Right forelimb (tissue), 1 donor: Measurements from ENCODE around the gene PRRC1.

Source experiments
- DNase-seq: peaks from one replicate; pipeline ENCODE4 v3.0.0-alpha.2; 2018

The PRRC1 gene

DNA sequence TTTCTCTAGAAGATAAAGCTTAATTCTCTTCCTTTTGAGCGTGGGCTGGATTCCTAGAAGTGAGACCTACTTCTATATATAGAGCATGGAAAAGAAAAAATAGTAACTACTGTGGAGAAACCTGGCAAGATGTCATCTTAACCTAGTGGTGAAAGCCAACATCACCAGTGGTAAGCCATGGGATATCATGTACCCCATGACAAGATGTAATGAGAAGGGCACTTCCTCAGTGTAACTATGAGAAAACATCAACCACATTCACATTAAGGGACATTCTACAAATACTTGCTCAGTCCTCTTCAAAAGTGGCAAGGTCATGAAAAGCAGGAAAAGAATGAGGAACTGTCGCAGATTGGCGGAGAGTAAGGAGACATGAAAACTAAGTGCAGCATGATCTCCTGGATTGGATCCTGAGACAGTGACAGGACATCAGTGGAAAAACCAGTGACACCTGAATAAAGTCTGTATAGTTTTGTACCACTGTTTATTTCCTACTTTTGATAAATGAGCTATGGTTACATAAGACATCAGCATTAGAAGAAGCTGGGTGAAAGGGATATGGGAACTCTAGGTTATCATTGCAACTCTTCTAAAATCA, 65.4 kb downstream of the PRRC1 start:
- no peak for DNase-seq

DNA sequence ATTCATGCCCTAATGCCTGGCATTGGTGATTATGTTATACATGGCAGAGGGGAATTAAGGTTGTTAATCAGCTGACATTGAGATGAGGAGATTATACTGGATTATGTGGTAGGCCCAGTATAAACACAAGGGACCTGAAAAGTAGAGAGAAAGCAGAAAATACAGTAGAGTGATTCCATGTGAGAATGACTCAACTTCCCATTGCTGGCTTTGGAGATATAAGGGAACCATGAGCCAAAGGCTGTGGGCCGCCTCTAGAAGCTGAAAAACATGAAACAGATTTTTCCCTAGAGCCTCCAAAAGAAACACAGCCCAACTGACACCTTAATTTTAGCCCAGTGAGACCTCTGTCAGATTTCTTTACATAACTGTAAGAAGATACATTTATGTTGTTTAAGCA, 66.4 kb downstream of the PRRC1 start:
- no peak for DNase-seq

DNA sequence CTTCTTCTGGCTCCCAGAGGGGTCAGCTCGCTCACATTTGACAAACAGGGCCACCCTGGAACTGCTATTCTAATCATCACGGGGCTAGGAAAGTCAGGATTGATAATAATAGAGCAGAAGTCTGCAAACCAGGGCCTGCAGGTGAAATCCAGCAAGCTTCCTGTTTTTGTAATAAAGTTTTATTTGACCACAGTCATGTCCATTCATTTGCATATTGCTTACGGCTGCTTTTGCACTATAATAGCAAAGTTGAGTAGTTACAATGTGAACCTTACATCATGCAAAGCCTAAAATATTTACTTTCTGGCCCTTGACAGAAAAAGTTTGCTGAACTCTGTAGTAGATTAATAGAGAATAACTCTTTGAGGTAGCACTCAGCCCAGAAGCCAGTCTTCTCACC, 68.2 kb downstream of the PRRC1 start:
- DNase-seq, result no peak

DNA sequence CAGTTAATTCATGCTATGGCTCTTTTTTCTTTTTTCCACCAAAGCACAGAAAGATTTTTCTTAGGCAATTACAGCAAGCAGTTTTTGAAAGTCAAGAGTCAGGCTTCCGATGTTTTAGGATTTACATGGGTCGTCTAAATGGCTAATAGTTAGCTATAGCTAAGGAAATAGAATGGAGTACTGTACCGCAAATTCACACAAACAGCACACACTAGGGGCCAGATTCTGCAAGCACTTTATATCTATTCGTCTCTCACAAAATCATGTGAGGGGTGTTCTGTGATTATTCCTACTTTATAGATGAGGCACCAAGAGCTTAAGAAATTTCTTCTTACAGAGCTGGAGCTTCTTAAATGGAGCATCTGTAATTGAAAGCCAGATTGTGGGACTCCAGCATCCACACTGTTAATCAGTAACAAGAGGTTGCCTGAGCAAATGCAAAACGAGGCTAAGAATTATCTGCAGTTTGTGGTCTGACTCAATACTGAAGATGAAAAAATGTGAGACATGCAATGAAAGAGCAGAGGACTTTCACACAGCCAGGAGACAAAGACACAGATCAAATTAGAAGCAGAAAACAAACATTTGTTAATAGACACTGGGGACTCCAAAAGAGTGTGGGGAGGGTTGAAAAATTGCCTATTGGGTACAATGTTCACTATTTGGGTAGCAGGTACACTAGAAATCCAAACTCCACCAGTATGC, 68.8 kb downstream of the PRRC1 start:
- no peak for DNase-seq

DNA sequence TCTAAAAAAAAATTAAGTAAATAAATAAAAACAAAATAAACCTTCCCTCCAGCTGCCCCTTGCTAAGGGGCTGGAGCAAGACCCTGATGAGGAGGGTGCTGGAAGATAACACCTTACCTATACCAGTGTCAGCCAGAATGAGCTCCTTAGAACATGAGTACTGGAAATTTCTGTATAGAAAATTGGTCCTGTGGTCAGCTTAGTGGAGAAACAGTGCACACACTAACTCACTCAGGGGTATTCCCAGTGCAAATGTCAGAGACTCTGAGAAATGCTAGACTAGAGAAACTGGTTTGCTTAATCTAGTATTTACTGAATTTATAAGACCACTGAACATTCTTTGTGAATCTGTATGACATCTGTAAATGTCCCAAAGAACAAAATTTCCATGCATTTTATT, 69.4 kb downstream of the PRRC1 start:
- no peak for DNase-seq

DNA sequence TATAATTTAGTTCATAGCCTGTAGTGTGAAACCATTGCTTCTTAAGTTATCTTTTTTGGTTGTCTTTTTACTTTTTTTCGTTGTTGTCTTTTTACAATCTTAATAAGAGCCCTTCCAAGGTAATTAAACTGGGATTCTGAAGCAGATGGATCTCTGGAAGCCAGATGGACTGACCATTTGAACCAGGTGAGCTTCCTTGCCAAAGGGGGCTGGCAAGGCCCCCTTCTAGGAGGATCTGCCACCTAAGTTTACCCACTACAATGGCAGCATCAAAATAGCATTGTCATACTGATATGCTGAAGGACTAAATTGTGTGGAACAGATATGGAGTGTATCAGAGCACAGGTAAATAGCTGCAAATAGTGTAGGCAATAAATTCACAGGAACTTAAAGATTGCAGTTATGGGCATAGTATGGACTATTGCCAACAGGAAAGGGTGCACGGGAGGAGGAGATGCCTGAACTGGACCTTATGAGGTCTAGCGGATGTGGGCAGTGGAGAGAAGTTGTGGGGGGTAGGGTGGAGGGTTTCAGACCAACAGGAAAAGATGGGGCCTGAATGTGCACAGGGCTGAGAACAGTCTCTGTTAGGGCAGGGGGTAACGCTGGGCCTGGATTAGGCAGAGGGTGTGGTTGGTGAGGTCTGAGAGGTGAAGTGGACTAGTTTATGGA, 69.9 kb downstream of the PRRC1 start:
- DNase-seq, result no peak

DNA sequence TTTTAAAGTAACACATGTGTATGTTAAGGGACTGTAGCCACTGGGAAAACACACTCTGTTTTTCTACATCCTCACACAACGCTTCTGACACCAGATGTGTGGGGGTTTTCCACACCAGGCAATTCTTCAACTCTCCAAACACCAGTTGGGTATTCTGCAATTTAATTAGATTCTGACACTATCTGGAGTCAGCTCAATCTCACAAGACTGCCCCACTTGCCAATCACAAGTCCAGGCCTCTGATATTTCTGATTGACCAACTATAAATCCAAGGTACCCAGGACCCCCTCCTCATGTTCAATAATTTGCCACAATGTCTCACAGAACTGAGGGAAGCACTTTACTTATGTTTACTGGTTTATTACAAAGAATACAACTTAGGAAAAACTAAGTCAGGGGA, 70.9 kb downstream of the PRRC1 start:
- DNase-seq, result no peak

DNA sequence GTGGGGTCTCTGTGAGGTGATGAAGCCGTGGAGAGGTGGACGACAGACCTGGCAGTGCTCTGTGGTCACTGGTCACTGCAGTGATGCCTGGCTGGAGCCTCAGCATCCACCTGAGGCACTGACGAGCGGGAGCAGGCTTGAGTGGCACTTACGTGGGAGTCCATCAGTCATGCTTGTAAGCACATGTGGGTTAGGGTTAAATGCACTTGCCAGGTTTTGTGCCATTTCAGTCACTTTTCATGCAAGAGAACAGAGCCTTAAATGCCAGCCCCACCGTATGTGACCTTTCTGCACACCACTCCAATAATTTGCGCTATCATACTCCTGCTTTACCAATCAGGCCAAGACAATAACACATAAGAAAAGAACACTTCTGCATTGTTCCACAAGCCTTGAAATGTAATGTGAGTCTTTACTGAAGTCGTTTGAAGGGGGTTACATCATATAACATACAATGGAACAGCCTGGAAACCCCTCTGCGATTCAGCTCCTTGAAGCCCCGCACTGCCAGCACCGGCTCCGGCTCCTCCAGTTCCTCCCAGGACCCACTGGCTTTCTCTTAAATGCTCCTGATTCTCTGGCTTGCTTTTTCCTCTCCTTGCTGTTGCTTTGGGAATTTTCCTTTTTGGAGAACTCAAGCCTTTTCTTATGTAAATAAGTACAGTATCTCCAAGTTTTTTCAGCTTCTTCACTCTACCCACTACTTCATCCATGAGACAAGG, 72.0 kb downstream of the PRRC1 start:
- no peak for DNase-seq

DNA sequence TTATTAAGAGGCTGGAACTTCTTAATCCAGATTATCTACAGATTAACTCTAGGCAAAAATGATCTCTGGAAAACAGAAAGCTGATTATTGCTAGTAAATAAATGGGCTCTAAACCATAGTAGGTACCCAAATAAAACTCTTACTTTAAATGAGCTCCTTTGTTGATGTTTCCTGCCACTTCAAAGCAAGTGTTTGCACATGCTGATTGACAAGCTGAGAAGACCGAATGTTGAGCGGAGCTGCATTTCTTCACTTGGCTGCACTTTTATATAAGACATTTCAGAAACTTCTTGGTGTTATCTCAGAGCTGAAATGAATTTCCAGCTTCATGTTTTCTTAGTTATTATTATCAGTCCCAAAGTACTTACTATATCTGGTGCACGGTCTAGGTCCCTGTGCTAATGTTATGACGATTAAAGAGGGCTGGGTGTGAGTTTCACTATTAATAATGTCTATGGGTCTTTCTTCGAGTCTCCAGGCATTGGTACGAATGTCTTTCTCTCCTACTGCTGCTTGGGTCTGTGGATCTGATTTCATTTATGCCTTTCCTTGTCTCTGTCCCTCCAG, 72.8 kb downstream of the PRRC1 start:
- no peak for DNase-seq

DNA sequence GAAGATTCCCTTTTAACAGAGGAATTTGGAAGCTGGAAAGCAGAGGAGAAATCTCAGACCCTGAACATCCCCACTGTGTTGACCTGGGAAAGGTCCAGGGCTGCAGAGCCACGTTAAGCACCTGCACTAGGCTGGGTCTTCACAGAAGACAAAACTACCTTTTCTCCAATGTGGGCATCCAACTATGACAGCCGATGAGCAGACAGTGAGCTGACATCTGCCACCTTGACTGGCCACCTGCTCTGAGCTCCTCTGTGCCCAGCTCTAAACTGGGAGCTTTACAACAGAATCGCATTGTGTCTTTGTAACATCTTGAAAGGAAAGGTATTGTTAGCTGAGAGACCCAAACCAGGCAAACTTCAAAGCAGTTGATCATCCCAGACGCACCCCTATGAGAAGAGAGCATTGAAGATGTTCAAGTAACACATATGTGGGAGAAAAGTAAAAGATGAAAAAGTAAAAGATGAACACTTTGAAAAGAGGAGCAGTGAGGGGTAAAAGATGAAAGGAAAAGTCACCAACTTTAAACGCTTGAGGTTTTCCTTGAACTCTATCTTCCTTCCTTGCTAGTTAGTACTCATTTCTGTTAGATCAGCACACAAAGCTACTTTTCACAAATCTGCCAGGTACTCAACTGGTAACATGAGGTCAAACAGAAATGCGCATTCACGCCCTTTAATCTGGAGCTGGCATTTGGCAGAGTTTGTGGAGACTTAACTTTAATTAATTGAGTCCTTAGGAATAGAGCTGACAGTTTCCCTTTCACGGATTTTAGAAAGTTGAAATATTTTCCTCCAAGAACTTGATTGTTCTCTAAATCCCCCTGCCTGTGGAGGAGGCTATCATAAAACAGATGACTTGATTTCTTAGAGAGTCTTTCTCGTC, 78.3 kb downstream of the PRRC1 start:
- DNase-seq, result no peak

DNA sequence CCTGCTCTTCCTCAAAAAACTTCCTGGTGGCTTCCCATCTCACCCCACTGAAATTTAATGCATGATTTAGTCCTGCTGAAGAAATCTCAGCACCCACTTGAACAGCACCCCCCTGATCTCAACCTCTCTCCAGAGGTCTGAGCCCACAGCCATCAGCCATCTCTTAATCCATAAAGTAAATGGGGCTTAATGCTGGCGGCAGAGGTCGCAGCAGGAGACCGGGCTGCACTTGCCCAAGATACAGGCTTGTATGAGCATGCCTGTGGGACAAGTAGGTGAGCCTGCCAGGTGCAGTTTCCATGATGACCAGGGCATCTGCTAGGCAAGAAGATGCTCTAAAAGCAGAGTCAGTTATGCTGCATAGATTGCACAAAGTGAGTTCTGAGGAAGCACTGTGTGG, 79.1 kb downstream of the PRRC1 start:
- no peak for DNase-seq

DNA sequence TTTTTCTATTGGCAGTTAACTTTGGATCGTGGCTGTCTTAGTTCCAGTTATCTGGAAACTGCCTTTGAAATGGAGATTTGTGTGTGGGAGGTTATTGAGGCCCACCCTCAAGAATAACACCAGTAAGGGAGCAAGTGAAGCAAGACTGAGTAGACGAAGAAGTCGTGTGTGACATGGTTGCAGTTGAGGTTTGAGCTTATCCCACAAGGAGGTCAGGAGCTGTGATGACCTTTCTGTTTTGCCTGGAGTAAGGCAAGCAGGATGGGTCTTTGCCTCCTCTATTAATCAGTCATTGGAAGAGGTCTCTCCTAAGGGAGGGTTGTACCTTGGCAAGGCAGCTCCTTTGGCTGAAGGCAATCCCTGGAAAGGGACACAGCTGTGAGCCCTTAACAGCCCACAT, 81.9 kb downstream of the PRRC1 start:
- DNase-seq, result no peak

DNA sequence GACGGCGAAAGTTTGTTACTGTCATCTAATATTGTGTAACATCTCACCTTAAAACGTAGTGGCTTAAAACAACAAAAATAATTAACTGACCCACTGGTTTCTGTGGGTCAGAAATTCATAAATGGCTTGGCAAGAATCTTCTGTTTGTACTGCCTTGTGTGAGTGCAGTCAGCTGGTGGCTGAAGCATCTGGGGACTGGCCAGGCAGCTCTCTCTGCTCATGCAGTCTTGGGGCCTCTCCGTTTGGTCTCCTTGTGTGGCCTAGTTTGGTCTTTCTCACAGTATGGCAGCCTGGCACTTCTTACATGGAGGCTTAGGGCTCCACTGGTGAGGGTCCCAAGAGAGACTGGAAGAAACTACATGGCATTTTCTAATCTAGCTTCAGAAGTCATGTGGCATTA, 82.4 kb downstream of the PRRC1 start:
- no peak for DNase-seq

DNA sequence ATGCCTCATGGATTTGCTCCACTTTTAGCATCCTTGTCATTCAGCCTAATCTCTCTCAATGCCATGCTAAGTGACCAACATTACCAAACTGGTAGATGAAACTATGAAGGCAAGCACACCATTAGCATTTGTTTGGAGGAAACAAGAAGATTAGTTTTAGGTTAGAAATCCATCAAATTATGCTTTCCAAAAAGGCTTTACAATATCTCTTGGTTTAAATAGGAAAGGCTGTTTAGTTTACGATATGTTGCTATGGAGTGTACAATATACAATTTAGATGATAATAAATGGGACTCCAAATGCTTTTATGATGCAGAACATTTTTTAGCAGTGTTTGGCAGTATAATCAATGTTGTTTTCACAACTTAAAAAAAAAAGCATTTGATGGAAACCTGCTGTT, 83.7 kb downstream of the PRRC1 start:
- no peak for DNase-seq

DNA sequence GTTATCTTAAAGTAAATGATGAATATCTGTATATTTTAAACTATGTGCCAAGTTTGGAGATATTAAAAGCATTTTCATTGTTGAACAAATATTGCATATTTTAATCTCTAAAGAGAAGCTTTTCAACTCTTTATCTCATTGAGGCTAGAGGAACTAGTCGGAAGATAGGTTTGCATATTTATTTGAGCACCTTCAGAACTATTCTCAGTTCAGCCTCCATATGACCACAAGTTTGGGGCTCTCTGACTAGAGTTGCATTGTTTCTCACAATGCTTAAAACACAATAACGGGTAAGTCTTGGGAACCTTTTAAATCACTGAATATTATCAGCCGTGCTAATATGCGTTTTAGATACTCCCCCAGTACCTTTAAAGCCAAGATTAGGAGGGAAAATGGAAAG, 84.2 kb downstream of the PRRC1 start:
- DNase-seq, result no peak

DNA sequence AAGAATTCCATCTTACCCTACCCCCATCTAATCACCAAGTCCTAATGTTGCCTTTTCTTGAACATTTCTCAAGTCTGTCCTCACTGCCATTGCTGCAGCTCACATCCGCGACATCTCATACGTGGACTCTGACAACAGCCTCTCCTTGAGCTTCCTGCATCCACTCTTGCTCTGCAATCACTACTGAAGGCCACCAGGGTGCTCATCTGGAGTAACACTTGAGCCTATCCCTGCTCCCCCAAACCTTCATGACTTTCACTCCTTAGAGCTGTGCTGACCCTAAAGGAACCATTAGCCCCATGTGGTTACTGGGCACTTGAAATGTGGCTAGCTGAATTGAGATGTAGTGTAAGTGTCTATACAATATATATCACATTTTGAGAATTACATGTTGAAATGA, 85.0 kb downstream of the PRRC1 start:
- no peak for DNase-seq

DNA sequence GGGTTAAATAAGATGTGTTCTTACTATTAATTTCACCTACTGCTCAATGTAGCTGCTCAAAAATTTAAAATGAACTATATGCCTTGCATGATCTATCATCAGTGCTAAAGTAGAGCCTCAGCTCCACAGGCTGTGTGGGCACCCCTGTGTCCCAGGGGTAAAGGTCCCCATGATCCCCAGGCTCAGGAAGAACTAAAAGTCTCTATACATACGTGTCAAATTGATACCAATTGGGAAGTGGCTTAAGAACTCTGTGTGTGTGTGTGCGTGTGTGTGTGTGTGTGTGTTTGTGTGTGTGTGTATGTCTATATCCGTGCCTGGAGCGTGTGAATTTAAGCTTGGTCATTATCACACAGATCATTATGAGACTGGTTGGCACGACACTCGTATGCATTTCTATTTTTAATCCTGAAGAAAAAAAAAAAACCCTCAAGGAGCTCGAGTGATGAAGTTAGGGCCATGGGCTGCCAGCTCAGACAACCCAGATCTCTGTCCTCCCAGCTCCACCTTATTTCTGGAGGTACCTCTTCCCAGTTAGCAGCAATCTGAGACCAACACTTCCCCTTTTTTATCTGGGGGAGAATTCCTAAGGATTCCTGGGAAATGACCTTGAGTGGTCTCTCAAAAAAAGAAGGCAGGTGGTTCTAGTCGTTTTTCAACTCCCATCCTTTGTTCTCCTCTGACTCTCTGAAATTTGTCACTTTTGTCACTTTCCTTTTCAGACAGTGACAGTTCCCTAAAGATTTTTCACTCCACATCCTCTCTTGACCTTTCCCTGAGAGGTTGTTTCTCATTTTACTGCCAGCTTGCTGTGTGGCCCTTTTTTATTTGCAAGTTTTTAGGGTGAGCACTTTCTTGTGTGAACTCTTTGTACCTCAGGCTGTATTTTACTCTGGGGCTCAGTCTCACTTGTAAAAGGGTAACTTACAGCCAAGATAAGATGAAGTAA, 85.7 kb downstream of the PRRC1 start:
- DNase-seq, result no peak
